Memory B cell (primary cell): ENCODE data around the gene PACSIN2.
A peak's percentile ranks its signal among the peaks of the same experiment; 100 is the strongest.
"Not testable (repeated sequence)": the region's sequence is repeated elsewhere in the genome, so short reads cannot be mapped to it uniquely, and the experiment has no call there.

Experiments
- ATAC-seq: fragments of 150-1000 bp; cut with Tn5 transposase; 2 replicates; pipeline ENCODE4 v1.10.0; 2021; ENCODE audit warnings: low read depth, mild to moderate bottlenecking, moderate library complexity
- DNase-seq, 2 donors: peaks; one replicate each; pipeline ENCODE4 v3.0.0; 2022; ENCODE audit warnings: low spot score in 2 of 2
- H3K27ac Mint-ChIP-seq: one replicate; pipeline ENCODE4 v1.8.0; 2022; ENCODE audit warnings: mild to moderate bottlenecking, moderate library complexity, mixed read lengths
- H3K27me3 Mint-ChIP-seq: one replicate; pipeline ENCODE4 v1.8.0; 2022; ENCODE audit warnings: mixed read lengths
- H3K36me3 Mint-ChIP-seq: one replicate; pipeline ENCODE4 v1.8.0; 2022; ENCODE audit warnings: mild to moderate bottlenecking, mixed read lengths
- H3K4me1 Mint-ChIP-seq: one replicate; pipeline ENCODE4 v1.8.0; 2022; ENCODE audit warnings: mixed read lengths
- H3K4me3 Mint-ChIP-seq: one replicate; pipeline ENCODE4 v1.8.0; 2022; ENCODE audit warnings: mild to moderate bottlenecking, moderate library complexity, mixed read lengths
- H3K9me3 Mint-ChIP-seq: one replicate; pipeline ENCODE4 v1.8.0; 2022; ENCODE audit warnings: mixed read lengths

The PACSIN2 gene

GRCh38 chr22:42945736-42946135, 69.2 kb downstream of the PACSIN2 start:
- peak overlapping the region; percentile 21 for H3K27ac Mint-ChIP-seq
- H3K36me3 Mint-ChIP-seq, result peaks cover 4% of the 10 kb centered on the region
- no peaks in the 10 kb centered on the region for H3K9me3 Mint-ChIP-seq
- ATAC-seq (no peak), DNase-seq (no peak)
- peaks cover 27% of the 10 kb centered on the region for H3K4me1 Mint-ChIP-seq
- H3K27me3 Mint-ChIP-seq, result no peaks in the 10 kb centered on the region
- no peak overlapping the region for H3K4me3 Mint-ChIP-seq

- DNase-seq, result no peak
- no peak for ATAC-seq
- no peaks in the 10 kb centered on the region for H3K27me3 Mint-ChIP-seq
- H3K9me3 Mint-ChIP-seq, result no peaks in the 10 kb centered on the region
- H3K4me1 Mint-ChIP-seq, result peaks cover 27% of the 10 kb centered on the region
- H3K4me3 Mint-ChIP-seq, result no peak overlapping the region
- peak overlapping the region; percentile 21 for H3K27ac Mint-ChIP-seq
- peaks cover 4% of the 10 kb centered on the region for H3K36me3 Mint-ChIP-seq
Measured at GRCh38 chr22:42945027-42945426, 69.9 kb downstream of the PACSIN2 start.

- H3K27ac Mint-ChIP-seq, result no peak overlapping the region
- H3K9me3 Mint-ChIP-seq, result no peaks in the 10 kb centered on the region
- peaks cover 4% of the 10 kb centered on the region for H3K36me3 Mint-ChIP-seq
- H3K4me1 Mint-ChIP-seq, result peaks cover 29% of the 10 kb centered on the region
- ATAC-seq (no peak), DNase-seq (no peak)
- H3K27me3 Mint-ChIP-seq, result no peaks in the 10 kb centered on the region
- no peak overlapping the region for H3K4me3 Mint-ChIP-seq
Measured at GRCh38 chr22:42944409-42944808, 70.5 kb downstream of the PACSIN2 start.

GRCh38 chr22:42943981-42944380, 71.0 kb downstream of the PACSIN2 start:
- Mint-ChIP-seq H3K36me3 (peaks cover 4% of the 10 kb centered on the region), H3K9me3 (no peaks in the 10 kb centered on the region), H3K27me3 (no peaks in the 10 kb centered on the region), H3K27ac (no peak overlapping the region), H3K4me1 (peaks cover 27% of the 10 kb centered on the region), H3K4me3 (no peak overlapping the region)
- ATAC-seq, result no peak
- no peak for DNase-seq

- Mint-ChIP-seq H3K36me3 (peaks cover 4% of the 10 kb centered on the region), H3K27me3 (no peaks in the 10 kb centered on the region), H3K4me1 (peaks cover 36% of the 10 kb centered on the region), H3K27ac (no peak overlapping the region), H3K4me3 (no peak overlapping the region), H3K9me3 (no peaks in the 10 kb centered on the region)
- ATAC-seq (no peak), DNase-seq (no peak)
Measured at GRCh38 chr22:42942351-42942750, 72.6 kb downstream of the PACSIN2 start.

- ATAC-seq, result no peak
- no peak for DNase-seq
- no peak overlapping the region for H3K4me3 Mint-ChIP-seq
- no peaks in the 10 kb centered on the region for H3K27me3 Mint-ChIP-seq
- H3K4me1 Mint-ChIP-seq, result peaks cover 37% of the 10 kb centered on the region
- no peaks in the 10 kb centered on the region for H3K9me3 Mint-ChIP-seq
- H3K36me3 Mint-ChIP-seq, result peaks cover 2% of the 10 kb centered on the region
- peak overlapping the region; percentile 62 for H3K27ac Mint-ChIP-seq
Measured at GRCh38 chr22:42939941-42940653, 74.9 kb downstream of the PACSIN2 start.

- DNase-seq (no peak), ATAC-seq (no peak)
- H3K36me3 Mint-ChIP-seq, result peaks cover 2% of the 10 kb centered on the region
- no peak overlapping the region for H3K4me3 Mint-ChIP-seq
- H3K27ac Mint-ChIP-seq, result peak overlapping the region; percentile 62
- no peaks in the 10 kb centered on the region for H3K9me3 Mint-ChIP-seq
- H3K4me1 Mint-ChIP-seq, result peaks cover 41% of the 10 kb centered on the region
- H3K27me3 Mint-ChIP-seq, result no peaks in the 10 kb centered on the region
Measured at GRCh38 chr22:42939451-42939881, 75.5 kb downstream of the PACSIN2 start.

- DNase-seq, result no peak
- H3K9me3 Mint-ChIP-seq, result no peaks in the 10 kb centered on the region
- ATAC-seq, result no peak
- H3K4me3 Mint-ChIP-seq, result no peak overlapping the region
- no peaks in the 10 kb centered on the region for H3K27me3 Mint-ChIP-seq
- H3K36me3 Mint-ChIP-seq, result peaks cover 2% of the 10 kb centered on the region
- H3K4me1 Mint-ChIP-seq, result peaks cover 45% of the 10 kb centered on the region
- no peak overlapping the region for H3K27ac Mint-ChIP-seq
Measured at GRCh38 chr22:42938976-42939375, 76.0 kb downstream of the PACSIN2 start.

- Mint-ChIP-seq H3K4me1 (peaks cover 51% of the 10 kb centered on the region), H3K36me3 (peaks cover 2% of the 10 kb centered on the region), H3K4me3 (no peak overlapping the region), H3K27ac (peak overlapping the region; percentile 91), H3K27me3 (no peaks in the 10 kb centered on the region), H3K9me3 (no peaks in the 10 kb centered on the region)
- DNase-seq, result no peak
- ATAC-seq, result no peak
Measured at GRCh38 chr22:42938449-42938848, 76.5 kb downstream of the PACSIN2 start.

GRCh38 chr22:42937164-42937843, 77.6 kb downstream of the PACSIN2 start:
- peak overlapping the region; percentile 91 for H3K27ac Mint-ChIP-seq
- peak overlapping the region; percentile 75 for H3K4me3 Mint-ChIP-seq
- no peaks in the 10 kb centered on the region for H3K27me3 Mint-ChIP-seq
- peaks cover 58% of the 10 kb centered on the region for H3K4me1 Mint-ChIP-seq
- H3K9me3 Mint-ChIP-seq, result no peaks in the 10 kb centered on the region
- ATAC-seq, result peak; percentile 75
- H3K36me3 Mint-ChIP-seq, result peaks cover 2% of the 10 kb centered on the region
- DNase-seq, result peak; percentile 44 to 52

- not testable (repeated sequence) for H3K27me3 Mint-ChIP-seq, H3K9me3 Mint-ChIP-seq, ATAC-seq, H3K36me3 Mint-ChIP-seq, DNase-seq
- peaks cover 65% of the 10 kb centered on the region for H3K4me1 Mint-ChIP-seq
- H3K27ac Mint-ChIP-seq, result peak overlapping the region; percentile 91
- peak overlapping the region; percentile 75 for H3K4me3 Mint-ChIP-seq
Measured at GRCh38 chr22:42936680-42937079, 78.3 kb downstream of the PACSIN2 start.

- Mint-ChIP-seq H3K9me3 (no peaks in the 10 kb centered on the region), H3K4me1 (peaks cover 79% of the 10 kb centered on the region), H3K27me3 (no peaks in the 10 kb centered on the region), H3K4me3 (peak overlapping the region; percentile 60), H3K36me3 (peaks cover 2% of the 10 kb centered on the region), H3K27ac (peak overlapping the region; percentile 99)
- DNase-seq, result no peak
- no peak for ATAC-seq
Measured at GRCh38 chr22:42934338-42934737, 80.6 kb downstream of the PACSIN2 start.

GRCh38 chr22:42933485-42934091, 81.4 kb downstream of the PACSIN2 start:
- peak overlapping the region; percentile 99 for H3K27ac Mint-ChIP-seq
- H3K4me1 Mint-ChIP-seq, result peaks cover 81% of the 10 kb centered on the region

GRCh38 chr22:42932857-42933484, 82.0 kb downstream of the PACSIN2 start:
- H3K27ac Mint-ChIP-seq, result peak overlapping the region; percentile 99
- DNase-seq, result peak in 1 of 2 donors; percentile 34
- no peaks in the 10 kb centered on the region for H3K9me3 Mint-ChIP-seq
- peak overlapping the region; percentile 80 for H3K4me3 Mint-ChIP-seq
- H3K4me1 Mint-ChIP-seq, result peaks cover 75% of the 10 kb centered on the region
- H3K36me3 Mint-ChIP-seq, result peaks cover 2% of the 10 kb centered on the region
- no peak for ATAC-seq
- no peaks in the 10 kb centered on the region for H3K27me3 Mint-ChIP-seq

More at GRCh38 chr22:42933485-42934091, 81.4 kb downstream of the PACSIN2 start:
- DNase-seq (peak; percentile 60 to 66), ATAC-seq (peak; percentile 64)
- Mint-ChIP-seq H3K9me3 (no peaks in the 10 kb centered on the region), H3K4me3 (peak overlapping the region; percentile 80), H3K27me3 (no peaks in the 10 kb centered on the region), H3K36me3 (peaks cover 2% of the 10 kb centered on the region)
